Measurements from ENCODE around the gene SERPINB6. TPM values are rescaled to one million over a fixed set of nuclear protein-coding genes. Genes with fewer than 3 reads are reported as not detected.
"Not testable (repeated sequence)": the region's sequence is repeated elsewhere in the genome, so short reads cannot be mapped to it uniquely, and the experiment has no call there.

The SERPINB6 gene
- total RNA-seq, 1 experiment from 2014 or later: 60.9 TPM

DNA sequence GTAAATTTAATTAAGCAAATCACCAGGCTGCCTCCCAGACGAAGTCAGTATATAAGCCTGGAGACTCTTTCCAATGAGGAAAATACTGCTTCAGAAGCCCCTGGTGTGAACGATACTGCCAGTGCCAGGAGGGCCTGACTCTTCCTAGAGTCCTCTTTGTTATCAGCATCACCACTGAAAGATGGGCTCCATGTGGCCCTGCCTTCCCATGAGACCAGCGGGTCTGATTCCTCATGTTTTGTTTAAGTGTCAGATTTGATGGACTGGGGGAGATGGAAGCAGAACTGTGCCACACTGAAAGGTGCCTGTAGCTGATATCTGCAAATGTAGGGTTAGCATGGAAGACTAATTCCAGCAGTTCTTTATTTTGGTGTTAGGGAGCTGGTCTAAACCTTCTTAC, 36.2 kb upstream of the SERPINB6 start:
- no peak overlapping the region for H3K27ac Mint-ChIP-seq (ENCODE audit: unreplicated experiment)
- no peaks in the 10 kb centered on the region for H3K4me1 Mint-ChIP-seq (ENCODE audit: low read depth, unreplicated experiment)
- no peaks in the 10 kb centered on the region for H3K36me3 Mint-ChIP-seq (ENCODE audit: insufficient read depth, unreplicated experiment)
- TF ChIP-seq, protein P1, sequence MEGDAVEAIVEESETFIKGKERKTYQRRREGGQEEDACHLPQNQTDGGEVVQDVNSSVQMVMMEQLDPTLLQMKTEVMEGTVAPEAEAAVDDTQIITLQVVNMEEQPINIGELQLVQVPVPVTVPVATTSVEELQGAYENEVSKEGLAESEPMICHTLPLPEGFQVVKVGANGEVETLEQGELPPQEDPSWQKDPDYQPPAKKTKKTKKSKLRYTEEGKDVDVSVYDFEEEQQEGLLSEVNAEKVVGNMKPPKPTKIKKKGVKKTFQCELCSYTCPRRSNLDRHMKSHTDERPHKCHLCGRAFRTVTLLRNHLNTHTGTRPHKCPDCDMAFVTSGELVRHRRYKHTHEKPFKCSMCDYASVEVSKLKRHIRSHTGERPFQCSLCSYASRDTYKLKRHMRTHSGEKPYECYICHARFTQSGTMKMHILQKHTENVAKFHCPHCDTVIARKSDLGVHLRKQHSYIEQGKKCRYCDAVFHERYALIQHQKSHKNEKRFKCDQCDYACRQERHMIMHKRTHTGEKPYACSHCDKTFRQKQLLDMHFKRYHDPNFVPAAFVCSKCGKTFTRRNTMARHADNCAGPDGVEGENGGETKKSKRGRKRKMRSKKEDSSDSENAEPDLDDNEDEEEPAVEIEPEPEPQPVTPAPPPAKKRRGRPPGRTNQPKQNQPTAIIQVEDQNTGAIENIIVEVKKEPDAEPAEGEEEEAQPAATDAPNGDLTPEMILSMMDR (IDR thresholded peaks at IDR 0.05; ENCODE audit: unreplicated experiment): no peak
- DNase-seq: no peak
- CTCF ChIA-PET: no interaction called here
- no peaks in the 10 kb centered on the region for H3K9me3 Mint-ChIP-seq (ENCODE audit: low read depth, unreplicated experiment)
- no TSS peak for BruUV-seq (replicated peaks)
- H3K4me3 Mint-ChIP-seq (ENCODE audit: low read depth, unreplicated experiment): no peak overlapping the region
- intact Hi-C loops (cut with micrococcal nuclease; ENCODE audit: unreplicated experiment): loop anchor here (2.0 kb wide), 1 partner anchor 53 kb away; no protein-coding TSS in a partner anchor
- H3K27me3 Mint-ChIP-seq (ENCODE audit: unreplicated experiment): no peaks in the 10 kb centered on the region

DNA sequence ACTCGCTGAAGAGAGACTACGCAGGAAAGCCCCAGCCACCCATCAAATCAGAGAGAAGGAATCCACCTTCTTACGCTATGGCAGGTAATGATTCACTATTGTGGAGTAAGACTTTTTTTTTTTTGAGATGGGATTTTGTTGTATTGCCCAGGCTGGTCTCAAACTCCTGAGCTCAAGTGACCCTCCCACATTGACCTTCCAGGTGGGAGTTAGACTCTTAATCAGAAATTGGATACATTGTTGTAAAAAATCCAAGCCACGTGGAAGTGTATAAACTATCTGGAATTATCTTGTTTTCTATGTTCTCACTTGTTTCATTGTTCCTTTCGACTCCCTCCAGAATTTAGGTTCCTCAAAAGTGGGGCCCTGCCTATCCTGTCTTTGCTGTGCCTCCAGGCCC, 35.1 kb upstream of the SERPINB6 start:
- CTCF ChIA-PET: no interaction called here
- Mint-ChIP-seq H3K27me3 (ENCODE audit: unreplicated experiment) (no peaks in the 10 kb centered on the region), H3K4me3 (ENCODE audit: low read depth, unreplicated experiment) (no peak overlapping the region), H3K27ac (ENCODE audit: unreplicated experiment) (no peak overlapping the region), H3K4me1 (ENCODE audit: low read depth, unreplicated experiment) (no peaks in the 10 kb centered on the region), H3K36me3 (ENCODE audit: insufficient read depth, unreplicated experiment) (no peaks in the 10 kb centered on the region), H3K9me3 (ENCODE audit: low read depth, unreplicated experiment) (no peaks in the 10 kb centered on the region)
- TF ChIP-seq, protein P1 (IDR thresholded peaks at IDR 0.05; ENCODE audit: unreplicated experiment): no peak
- no TSS peak for BruUV-seq (replicated peaks)
- no peak for DNase-seq
- intact Hi-C loops (cut with micrococcal nuclease; ENCODE audit: unreplicated experiment): loop anchor here (2.0 kb wide), 1 partner anchor 54 kb away; no protein-coding TSS in a partner anchor

DNA sequence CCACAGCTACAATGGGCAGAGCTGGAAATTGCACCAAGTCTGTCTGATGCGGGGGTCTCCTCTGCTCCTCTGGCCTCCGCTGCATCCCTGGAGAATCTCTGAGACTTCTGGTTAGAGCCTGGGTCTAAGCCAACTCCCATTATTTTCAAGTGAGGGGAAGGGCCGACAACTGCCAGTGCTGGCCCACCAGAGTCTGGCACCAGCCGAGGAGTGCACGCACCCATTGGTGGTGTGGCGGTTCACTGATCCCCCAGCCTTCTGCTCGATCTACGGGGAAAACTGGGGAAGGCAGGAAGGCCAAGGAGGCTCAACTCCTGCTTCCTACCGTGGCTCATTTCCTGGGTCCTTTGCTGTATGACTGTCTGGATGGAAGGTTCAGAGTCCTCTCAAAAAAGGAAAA, 34.5 kb upstream of the SERPINB6 start:
- TF ChIP-seq, protein P1 (IDR thresholded peaks at IDR 0.05; ENCODE audit: unreplicated experiment): no peak
- Mint-ChIP-seq H3K9me3 (ENCODE audit: low read depth, unreplicated experiment) (no peaks in the 10 kb centered on the region), H3K4me3 (ENCODE audit: low read depth, unreplicated experiment) (no peak overlapping the region), H3K36me3 (ENCODE audit: insufficient read depth, unreplicated experiment) (no peaks in the 10 kb centered on the region), H3K4me1 (ENCODE audit: low read depth, unreplicated experiment) (no peaks in the 10 kb centered on the region), H3K27me3 (ENCODE audit: unreplicated experiment) (no peaks in the 10 kb centered on the region), H3K27ac (ENCODE audit: unreplicated experiment) (no peak overlapping the region)
- no peak for DNase-seq
- intact Hi-C loops (cut with micrococcal nuclease; ENCODE audit: unreplicated experiment): loop anchor here (2.0 kb wide), 1 partner anchor 55 kb away; no protein-coding TSS in a partner anchor
- CTCF ChIA-PET: no interaction called here
- no TSS peak for BruUV-seq (replicated peaks)

DNA sequence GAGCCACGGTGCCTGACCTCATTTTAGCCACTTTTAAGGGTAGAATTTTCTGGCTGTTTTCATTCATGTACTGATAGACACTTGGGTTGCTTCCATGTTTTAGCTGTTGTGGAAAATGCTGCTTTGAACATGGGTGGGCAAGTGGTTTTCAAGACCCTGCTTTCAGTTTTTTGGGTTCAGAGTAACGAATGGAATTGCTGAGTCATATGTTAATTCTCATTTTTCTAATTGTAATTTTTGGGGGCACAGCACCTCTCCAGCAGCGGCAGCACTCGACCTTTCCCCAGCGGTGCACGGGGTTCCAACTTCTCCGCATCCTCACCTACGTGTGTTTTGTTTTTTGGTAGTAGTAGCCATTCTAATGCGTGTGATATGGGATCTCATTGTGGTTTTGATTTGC, 33.7 kb upstream of the SERPINB6 start:
- BruUV-seq (replicated peaks): no TSS peak

DNA sequence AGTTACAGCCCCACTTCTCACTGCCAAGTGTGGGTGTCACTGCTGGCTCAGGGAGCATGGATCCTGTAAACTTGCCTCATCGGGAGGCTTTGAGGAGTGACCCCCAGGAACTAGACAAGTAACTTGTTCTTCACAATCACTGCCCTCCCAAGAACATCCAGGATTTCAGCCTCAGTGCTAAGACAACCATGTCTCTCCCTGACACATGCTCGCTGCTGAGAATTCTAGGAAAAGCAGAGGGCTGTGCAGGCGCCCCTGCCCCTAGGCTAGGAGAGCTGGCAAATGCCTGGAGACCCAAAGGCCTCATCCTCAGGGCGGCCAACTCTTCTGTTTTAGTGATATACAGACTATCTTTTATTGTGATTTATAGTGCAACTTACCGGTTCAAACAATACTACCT, 31.9 kb upstream of the SERPINB6 start:
- DNase-seq; H3K4me1 Mint-ChIP-seq (ENCODE audit: low read depth, unreplicated experiment); BruUV-seq (replicated peaks); H3K27me3 Mint-ChIP-seq (ENCODE audit: unreplicated experiment); H3K9me3 Mint-ChIP-seq (ENCODE audit: low read depth, unreplicated experiment); CTCF ChIA-PET; H3K4me3 Mint-ChIP-seq (ENCODE audit: low read depth, unreplicated experiment); intact Hi-C loops (cut with micrococcal nuclease; ENCODE audit: unreplicated experiment); H3K27ac Mint-ChIP-seq (ENCODE audit: unreplicated experiment): not testable (repeated sequence)
- H3K36me3 Mint-ChIP-seq (ENCODE audit: insufficient read depth, unreplicated experiment): peaks cover 13% of the 10 kb centered on the region

More for the DNA sequence above, 33.7 kb upstream of the SERPINB6 start:
- H3K36me3 Mint-ChIP-seq (ENCODE audit: insufficient read depth, unreplicated experiment): peaks cover 7% of the 10 kb centered on the region
- no peak for DNase-seq
- H3K4me3 Mint-ChIP-seq (ENCODE audit: low read depth, unreplicated experiment): no peak overlapping the region
- no peak overlapping the region for H3K27ac Mint-ChIP-seq (ENCODE audit: unreplicated experiment)
- CTCF ChIA-PET: no interaction called here
- H3K9me3 Mint-ChIP-seq (ENCODE audit: low read depth, unreplicated experiment): no peaks in the 10 kb centered on the region
- TF ChIP-seq, protein P1 (IDR thresholded peaks at IDR 0.05; ENCODE audit: unreplicated experiment): no peak
- no peaks in the 10 kb centered on the region for H3K4me1 Mint-ChIP-seq (ENCODE audit: low read depth, unreplicated experiment)
- intact Hi-C loops (cut with micrococcal nuclease; ENCODE audit: unreplicated experiment): no loop called here
- no peaks in the 10 kb centered on the region for H3K27me3 Mint-ChIP-seq (ENCODE audit: unreplicated experiment)
